Brain microvascular endothelial cell (primary cell): ENCODE data around the gene GBP6.
"Not testable (repeated sequence)": the region's sequence is repeated elsewhere in the genome, so short reads cannot be mapped to it uniquely, and the experiment has no call there.

Experiments used
- DNase-seq: peaks from one replicate; pipeline ENCODE4 v3.0.0-alpha.2; 2020
- H3K27ac ChIP-seq: fragments of 250-450 bp; sonication (Bioruptor Pico); 2 replicates; pipeline ENCODE4 v1.5.1; 2020; ENCODE audit warnings: mild to moderate bottlenecking, moderate library complexity
- H3K27me3 ChIP-seq: fragments of 250-450 bp; sonication (Bioruptor Pico); replicated peaks from 2 replicates; pipeline ENCODE4 v1.5.1; 2020; ENCODE audit warnings: mild to moderate bottlenecking
- H3K36me3 ChIP-seq: fragments of 250-450 bp; sonication (Bioruptor Pico); replicated peaks from 2 replicates; pipeline ENCODE4 v1.5.1; 2020; ENCODE audit warnings: mild to moderate bottlenecking
- H3K4me3 ChIP-seq: 2 replicates; pipeline ENCODE4 v1.5.1; 2011; ENCODE audit warnings: low read depth, mild to moderate bottlenecking, control low read depth, low read length, moderate library complexity
- in situ Hi-C: cut with HindIII; loops from 2 replicates; pipeline ENCODE4 v1.10.0; 2017; ENCODE audit warnings: low sequenced_read_pairs, low pct_ligation_motif_present
- TF ChIP-seq, protein P1 (sequence below): IDR thresholded peaks from 2 replicates; pipeline ENCODE4 v1.5.1; 2011; ENCODE audit warnings: low read depth, mild to moderate bottlenecking, moderate library complexity, low read length, control low read depth, inconsistent platforms; ENCODE audit errors: missing control alignments

The GBP6 gene

GRCh38 chr1:89429062-89429461 is 65.2 kb downstream of the GBP6 start:
- in situ Hi-C loops, result no loop called here
- no peaks in the 10 kb centered on the region for H3K27me3 ChIP-seq

GRCh38 chr1:89429681-89430080 is 65.8 kb downstream of the GBP6 start:
- H3K27ac ChIP-seq, in situ Hi-C loops, DNase-seq, H3K27me3 ChIP-seq, H3K36me3 ChIP-seq, H3K4me3 ChIP-seq: not testable (repeated sequence)

More at GRCh38 chr1:89429062-89429461, 65.2 kb downstream of the GBP6 start:
- TF ChIP-seq, protein P1, sequence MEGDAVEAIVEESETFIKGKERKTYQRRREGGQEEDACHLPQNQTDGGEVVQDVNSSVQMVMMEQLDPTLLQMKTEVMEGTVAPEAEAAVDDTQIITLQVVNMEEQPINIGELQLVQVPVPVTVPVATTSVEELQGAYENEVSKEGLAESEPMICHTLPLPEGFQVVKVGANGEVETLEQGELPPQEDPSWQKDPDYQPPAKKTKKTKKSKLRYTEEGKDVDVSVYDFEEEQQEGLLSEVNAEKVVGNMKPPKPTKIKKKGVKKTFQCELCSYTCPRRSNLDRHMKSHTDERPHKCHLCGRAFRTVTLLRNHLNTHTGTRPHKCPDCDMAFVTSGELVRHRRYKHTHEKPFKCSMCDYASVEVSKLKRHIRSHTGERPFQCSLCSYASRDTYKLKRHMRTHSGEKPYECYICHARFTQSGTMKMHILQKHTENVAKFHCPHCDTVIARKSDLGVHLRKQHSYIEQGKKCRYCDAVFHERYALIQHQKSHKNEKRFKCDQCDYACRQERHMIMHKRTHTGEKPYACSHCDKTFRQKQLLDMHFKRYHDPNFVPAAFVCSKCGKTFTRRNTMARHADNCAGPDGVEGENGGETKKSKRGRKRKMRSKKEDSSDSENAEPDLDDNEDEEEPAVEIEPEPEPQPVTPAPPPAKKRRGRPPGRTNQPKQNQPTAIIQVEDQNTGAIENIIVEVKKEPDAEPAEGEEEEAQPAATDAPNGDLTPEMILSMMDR, result no peak
- Histone ChIP-seq H3K4me3 (no peak overlapping the region), H3K27ac (no peak overlapping the region), H3K36me3 (no peaks in the 10 kb centered on the region)
- no peak for DNase-seq

GRCh38 chr1:89433421-89433820 is 69.6 kb downstream of the GBP6 start:
- H3K27ac ChIP-seq, result no peak overlapping the region
- no peak for DNase-seq
- no peak overlapping the region for H3K4me3 ChIP-seq
- no peaks in the 10 kb centered on the region for H3K27me3 ChIP-seq
- TF ChIP-seq, protein P1, result no peak
- in situ Hi-C loops, result no loop called here
- H3K36me3 ChIP-seq, result no peaks in the 10 kb centered on the region

DNA sequence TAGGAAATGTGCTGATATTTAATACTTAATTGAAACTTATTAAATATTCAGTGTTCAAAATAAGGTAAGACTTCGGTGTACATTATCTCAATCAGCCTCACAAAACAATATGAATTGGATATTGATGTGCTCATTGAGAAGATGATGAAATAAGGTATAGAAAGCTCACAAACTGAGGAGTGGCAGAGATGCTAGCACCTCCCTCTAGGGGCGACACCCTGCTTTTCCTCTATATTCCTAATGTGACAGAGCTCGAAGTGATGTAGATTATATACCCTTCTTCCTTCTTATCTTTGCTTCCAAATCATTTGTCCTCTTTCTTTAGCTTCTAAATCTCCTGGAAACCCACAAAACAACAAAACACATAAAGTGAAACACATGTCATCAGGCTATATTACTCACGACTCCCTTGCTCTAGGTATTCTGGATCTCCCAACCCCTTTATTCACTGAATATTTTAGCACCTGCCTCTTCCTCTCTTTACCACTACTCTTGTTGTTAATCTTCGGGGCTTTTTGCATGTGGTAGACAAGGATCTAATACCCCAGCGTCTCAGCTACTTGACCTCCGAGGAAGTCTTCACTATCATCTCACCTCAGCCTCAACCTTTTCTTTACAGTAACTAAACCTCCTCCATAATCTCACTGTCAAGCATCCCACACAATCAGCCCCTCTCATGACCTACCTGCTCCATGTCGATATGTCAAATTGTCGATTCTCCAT is 70.4 kb downstream of the GBP6 start:
- in situ Hi-C loops, DNase-seq, H3K36me3 ChIP-seq, H3K27ac ChIP-seq, H3K4me3 ChIP-seq, H3K27me3 ChIP-seq: not testable (repeated sequence)
